GM19468 (cell line): ENCODE results near the gene SNX2.
"Not testable (repeated sequence)": the region's sequence is repeated elsewhere in the genome, so short reads cannot be mapped to it uniquely, and the experiment has no call there.

Source experiments
- ATAC-seq: cut with Tn5 transposase; IDR thresholded peaks from one replicate; pipeline ENCODE4 v1.9.1; 2021; ENCODE audit warnings: mild to moderate bottlenecking, moderate library complexity, moderate number of reproducible peaks; ENCODE audit not compliant: unreplicated experiment; ENCODE audit errors: extremely low read depth

The SNX2 gene, protein sequence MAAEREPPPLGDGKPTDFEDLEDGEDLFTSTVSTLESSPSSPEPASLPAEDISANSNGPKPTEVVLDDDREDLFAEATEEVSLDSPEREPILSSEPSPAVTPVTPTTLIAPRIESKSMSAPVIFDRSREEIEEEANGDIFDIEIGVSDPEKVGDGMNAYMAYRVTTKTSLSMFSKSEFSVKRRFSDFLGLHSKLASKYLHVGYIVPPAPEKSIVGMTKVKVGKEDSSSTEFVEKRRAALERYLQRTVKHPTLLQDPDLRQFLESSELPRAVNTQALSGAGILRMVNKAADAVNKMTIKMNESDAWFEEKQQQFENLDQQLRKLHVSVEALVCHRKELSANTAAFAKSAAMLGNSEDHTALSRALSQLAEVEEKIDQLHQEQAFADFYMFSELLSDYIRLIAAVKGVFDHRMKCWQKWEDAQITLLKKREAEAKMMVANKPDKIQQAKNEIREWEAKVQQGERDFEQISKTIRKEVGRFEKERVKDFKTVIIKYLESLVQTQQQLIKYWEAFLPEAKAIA

DNA sequence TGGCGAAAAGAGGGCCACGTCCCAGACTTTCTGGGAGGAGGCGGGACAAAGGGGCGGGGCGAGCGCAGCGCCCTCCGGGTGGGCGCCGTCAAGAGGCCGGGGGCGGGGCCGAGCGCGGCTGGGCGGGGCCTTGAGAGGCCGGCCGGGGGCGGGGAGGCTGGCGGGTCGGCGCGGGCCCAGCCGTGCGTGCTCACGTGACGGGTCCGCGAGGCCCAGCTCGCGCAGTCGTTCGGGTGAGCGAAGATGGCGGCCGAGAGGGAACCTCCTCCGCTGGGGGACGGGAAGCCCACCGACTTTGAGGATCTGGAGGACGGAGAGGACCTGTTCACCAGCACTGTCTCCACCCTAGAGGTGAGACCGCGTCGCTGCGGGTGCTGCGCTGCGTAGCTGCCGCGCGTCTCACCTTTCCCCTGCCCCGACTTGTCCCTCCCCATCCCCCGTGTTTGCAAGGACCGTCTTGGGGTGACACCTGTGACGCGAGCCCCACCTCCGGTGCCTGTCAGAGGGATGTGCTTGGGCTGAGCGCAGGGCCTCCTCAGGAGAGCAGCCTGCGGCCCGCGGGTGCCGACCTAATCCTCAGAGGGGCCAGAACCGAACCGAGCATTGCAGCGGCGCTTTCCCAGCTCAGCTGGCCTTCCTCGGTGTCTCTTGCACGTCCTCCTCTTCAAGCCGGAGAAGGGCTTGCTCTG lies at the start of gene SNX2:
SNX2 (plus strand) TSS at position 220 of the 689 bp plus-strand sequence; CDS start at position 244, 24 bp downstream.
- ATAC-seq, result peak; percentile 79

DNA sequence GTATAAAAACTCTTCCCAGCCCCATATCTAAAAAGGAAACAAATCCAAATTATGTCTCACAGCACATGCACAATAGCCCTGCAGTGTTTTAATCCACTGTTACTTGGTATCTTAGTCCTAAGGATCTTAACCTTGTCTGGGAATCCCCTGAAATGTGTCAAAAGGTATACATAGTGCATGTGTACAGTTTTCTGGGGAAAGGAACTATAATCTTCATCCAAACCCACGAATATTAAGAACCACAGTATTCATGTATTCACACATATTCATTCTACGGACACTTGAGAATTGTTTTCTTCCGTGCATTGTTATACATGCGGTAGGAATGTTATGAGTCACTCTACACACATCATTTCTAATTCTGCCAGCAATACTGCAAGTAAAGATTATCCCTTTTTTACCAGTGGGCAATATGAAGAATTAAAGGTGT lies 47.8 kb upstream of the SNX2 start:
- ATAC-seq, result no peak

DNA sequence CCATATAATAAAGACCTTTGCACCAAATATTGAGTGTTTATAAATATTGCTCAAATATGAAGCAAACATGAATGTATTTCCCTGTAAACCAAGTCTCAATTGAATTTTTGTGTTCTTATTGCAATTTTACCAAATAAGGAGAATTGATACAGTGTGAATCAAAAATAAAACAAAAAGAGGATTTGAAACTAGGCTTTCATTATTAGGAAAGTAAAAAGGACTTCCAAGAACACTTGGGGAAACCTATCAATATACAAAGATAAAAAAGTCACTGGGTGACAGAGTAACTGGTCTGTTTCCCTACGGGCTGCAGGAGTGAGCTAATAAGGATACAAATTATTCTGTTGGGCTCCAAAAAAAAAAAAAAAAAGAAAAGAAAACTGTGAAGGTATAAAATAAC lies 44.8 kb upstream of the SNX2 start:
- no peak for ATAC-seq

DNA sequence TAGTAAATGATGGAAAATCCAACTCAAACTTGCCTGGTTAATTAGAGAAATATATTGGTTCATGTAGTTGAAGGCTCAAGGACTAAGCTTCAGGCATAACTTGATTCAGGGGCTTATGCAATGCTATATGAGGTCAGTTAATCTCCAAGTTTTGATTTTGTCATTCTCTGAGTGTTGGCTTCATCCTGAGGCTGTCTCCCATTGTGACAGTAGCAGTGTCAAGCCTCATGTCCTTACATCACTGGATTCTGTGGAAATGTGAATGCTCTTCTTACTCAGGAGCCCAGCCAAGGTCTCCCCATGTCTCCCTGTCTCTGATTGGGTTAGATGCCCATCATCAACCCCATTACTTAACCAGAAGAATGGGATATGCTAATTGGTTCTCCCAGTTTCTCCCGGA lies 44.4 kb upstream of the SNX2 start:
- no peak for ATAC-seq

DNA sequence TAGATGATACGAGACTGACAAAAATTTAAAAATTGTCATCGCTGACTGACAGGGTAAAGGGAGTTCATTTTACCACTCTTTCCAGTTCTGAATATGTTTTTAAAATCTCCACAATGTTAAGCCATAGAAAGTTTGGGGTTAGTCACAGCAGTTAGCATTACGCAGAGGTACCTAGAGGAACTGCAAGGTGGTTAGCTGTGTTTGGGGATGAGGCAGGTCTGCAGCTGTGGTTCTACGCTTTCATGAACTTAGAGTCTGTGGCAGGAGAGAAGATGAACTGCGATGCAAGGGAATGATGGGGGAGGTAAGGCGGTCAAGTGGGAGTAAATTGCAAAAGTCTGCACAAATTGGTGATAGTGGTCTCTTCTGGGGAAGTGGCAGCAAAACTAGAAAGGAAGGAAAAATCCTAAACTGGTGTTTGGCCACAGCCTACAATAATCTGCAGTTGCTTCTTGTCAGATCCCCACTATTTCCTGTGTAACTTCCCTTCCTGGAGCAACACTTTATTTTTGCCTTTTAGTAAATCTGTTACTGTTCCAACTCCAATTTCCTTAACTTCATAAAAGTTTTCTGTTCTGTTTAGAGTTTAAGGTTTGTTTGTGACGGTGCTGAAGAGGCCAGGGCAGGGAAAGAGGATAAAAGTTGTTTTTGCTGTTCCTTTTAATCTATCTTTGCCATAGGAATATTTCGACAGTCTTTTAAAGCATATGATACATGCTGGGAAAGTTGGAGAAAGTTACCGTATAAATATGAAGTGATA lies 38.6 kb upstream of the SNX2 start:
- ATAC-seq, result no peak

DNA sequence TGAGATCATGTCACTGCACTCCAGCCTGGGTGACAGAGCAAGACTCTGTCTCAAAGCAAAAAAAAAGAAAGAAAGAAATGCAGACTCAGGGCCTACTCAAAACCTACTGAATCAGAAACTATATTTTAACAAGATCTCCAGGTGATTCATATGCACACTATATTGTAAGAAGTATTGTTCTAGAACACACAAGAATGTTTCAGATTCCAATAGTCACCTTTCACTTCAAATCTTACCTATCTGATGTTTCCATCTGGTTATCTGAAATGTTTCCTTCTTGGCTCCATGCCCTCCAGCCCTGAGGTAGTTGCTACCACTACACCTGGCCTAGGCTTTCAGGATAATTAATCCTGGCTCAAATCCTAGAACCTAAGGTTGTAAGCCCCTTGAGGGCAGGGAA lies 36.8 kb upstream of the SNX2 start:
- no peak for ATAC-seq

DNA sequence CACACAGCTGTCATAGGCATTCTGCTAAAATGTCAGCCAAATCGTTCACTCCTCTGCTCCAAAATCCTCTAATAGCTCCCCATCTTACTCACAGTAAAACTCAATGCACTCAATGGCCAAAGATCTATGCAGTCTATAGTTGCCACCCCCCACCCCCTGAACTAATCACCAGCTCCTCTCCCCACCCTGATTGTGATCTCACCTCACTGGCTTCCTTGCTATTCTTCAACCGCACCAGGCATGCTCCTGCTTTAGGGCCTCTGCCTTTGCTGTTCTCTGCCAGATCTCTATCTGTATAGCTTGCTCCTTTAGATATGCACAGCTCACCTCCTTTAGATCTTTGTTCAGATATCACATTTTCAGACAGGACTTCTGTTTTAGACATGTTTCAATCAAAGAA lies 33.2 kb upstream of the SNX2 start:
- ATAC-seq, result no peak

DNA sequence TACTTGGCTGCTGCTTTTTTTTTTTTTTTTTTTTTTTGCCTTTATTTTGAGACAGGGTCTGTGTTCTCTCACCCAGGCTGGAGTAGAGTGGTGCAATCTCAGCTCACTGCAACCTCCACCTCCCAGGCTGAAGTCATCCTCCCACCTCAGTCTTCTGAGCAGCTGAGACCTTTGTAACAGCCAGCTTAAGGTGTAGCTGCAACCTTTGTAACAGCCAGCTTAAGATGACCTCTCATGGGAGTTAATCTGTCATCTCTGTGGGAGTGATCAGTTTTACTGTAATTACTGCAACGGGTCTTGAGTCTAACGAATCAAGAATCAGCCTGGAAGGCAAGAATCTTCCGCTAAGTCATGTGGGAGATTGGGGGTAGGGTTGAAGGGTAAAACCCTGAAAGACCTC lies 31.6 kb upstream of the SNX2 start:
- no peak for ATAC-seq

DNA sequence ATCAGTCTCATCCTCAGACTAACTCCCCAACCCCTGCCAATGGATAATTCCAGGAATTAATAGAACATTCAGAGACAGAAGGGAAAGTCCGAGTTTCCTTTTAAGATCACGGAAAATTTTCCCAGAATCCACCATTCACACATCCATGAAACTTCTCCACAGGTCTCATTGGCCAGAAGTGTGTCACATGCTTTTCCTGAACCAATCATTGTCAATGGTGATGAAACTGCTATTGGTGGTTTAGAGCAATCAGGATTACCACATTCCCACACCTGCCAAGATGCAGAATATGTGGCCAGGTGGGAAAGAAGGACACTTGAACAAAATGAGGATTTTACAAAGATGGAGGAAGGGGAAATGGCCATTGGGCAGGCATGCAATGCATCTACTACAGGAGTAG lies 29.3 kb upstream of the SNX2 start:
- no peak for ATAC-seq

DNA sequence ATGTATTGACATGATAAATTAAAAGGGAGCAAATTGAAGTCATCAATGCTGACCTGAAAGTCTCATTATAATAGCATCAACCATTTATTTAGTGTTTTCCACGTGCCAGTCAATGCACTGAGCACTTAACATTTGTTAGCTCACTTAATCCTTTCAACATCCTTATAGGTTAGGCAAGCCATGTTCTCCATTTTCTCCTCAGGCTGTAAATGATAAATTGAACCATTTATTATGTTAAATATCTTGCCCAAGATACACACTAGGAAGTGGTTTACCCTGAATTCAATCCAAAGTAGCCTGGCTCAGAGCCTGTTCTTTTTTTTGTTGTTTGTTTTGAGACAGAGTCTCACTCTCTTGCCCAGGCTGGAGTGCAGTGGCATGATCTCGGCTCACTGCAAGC lies 25.0 kb upstream of the SNX2 start:
- no peak for ATAC-seq

DNA sequence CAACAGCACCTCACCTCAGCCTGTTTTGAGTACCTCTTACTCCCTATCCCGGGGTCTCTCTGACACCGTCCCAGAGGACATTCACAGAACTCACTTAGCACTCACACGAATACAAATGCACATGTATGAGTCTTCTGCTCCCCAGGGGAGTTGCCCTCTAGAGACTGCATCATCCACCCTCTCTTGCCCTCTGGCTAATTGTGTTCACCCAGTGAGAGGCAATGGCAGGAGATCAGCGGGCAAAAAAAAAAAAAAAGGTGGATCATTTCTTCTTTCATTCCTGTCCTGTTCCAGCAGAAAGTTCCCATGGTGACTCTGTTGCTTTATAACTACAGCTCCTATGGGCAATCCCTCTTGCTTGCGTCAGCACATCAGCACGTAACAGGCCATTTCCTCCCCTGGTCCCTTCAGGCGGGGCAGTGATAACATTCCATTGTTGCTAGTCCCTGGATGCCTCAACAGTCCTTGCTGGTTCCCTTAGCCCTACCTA lies 23.5 kb upstream of the SNX2 start:
- ATAC-seq, result no peak

DNA sequence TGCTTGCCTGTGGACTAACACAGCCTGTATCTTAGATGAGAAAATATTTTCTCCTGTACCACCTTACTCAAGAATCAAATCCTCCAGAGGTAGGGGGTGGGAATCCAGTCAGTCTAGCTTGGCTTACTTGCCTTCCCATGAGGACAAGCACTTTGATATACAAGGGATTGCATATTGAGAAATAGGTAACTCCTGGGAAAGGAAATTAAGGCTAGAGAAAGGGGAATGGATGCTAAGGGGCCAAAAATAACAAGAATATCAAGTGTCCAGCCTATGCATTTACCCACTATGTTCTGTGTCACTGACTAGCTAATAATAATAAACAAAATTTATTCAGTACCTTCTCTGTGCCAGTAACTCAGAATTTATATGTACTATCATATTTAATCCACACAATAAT lies 21.4 kb upstream of the SNX2 start:
- ATAC-seq, result no peak

DNA sequence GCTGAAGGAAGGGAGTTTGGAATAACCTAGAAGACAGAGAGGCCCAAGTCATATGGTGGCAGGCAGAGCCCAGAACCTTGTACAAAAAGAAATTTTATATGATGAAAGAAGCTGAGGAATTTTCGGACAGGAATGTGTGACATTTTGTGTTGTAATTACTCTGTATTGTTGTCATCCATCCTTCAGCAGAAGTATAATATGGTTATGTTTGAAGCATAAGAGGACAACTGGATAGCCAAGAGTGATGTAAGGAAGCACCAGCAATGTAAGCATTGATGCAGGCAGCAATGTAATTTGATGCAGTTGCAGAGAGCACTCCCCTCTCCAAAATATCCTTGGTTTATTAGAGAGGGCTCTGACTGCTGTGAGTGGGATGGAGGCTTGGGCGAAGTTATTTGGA lies 19.1 kb upstream of the SNX2 start:
- ATAC-seq, result no peak

DNA sequence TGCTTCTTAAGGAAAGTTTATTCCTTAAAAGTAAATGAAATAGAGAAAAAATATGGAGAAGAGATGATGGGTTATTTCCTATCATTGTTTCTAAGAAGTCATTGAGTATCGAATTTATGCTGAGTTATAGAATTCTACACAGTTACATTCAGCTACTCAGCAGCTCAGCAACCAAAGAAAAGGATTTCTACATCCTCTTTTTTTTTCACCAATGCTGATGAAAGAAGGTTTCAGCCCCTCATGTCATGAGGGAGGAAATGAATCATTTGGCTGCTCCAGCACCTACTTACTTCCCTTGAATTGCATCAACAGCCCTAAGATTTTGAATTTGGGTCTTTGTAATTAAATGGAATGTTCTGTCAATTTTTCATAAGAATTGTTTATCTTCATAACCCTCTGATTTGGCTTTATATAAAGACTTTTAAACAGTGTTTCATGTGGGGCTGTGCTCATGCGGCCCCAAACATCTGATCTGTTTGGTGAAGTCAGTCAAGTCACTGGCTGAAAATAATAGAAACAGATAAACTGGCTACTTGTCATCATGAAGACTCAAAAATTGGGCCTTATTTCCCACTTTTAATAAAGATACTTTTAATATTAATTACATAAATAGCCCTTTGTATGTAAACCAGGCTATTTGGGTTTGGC lies 18.5 kb upstream of the SNX2 start:
- peak; percentile 73 for ATAC-seq

DNA sequence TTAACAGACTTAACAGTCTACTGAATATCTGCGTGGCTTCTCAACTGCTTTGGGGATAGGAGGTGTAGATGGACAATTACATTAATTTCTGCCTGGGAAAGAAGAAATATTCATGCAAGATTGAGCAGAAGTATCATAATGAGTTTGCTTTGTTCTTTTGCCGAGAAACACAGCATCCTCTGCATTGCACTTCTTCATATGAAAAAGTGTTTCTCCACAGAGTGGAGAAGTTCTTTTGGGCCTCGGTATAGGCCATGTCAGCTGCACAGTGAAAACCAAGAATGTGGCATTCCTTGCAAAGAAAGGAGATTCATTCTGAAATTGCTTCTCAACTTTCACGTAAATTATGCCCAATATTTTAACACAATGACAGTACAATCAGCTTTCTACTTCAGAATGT lies 17.6 kb upstream of the SNX2 start:
- ATAC-seq, result peak; percentile 29

DNA sequence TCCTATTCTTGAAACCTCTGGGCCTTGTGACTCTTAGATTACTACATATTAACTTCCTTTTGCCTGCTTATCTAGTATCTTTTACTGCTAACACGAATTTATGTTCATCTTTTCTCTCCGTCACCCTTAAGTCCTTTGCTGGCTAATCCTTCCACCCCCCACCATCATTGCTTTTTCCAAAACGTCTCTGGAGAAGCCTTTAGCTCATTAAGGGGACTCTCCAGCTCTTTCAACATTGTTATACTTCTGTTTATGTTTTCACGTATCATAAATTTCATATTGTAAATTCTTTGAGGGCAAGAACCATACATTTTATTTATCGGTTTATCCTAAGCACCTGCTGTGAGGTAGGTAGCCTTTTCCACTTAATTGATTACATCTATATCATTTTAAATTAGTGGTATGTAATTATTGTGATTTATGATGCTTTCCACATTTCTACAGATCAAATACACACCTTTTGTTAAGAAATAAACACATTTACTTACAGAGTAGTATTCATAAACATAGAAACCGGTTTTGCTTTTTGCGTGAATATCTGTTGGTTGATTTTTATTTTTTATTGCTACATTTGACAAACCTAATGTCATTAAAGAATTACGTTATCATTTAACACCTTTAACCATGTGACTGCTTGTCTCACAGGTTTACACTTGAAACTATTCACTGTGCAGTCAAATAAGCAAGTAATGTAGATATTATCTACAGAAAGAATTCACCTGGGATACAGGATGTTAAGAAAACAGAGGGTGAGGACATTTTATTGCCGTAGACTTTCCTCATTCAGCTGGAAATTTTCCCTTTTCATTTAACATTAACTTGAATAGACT lies 15.4 kb upstream of the SNX2 start:
- no peak for ATAC-seq

DNA sequence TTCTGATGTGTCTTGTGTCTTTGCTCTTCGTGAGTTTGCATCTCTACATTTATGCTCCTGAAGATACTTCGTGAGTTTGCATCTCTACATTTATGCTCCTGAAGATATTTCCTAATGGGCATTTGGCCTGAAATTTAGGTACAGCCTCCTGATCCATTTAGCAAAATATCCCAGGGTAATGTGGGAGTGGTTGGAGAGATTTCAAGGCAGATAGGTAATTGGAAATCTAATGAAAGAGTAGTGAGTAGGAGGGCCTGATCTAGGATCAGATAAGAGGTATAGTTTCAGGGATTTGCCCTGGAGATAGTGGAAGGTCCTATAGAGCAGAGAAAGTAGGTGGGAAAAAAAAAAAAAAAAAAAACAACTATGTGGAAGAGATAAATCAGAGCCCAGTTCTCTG lies 14.6 kb upstream of the SNX2 start:
- ATAC-seq, result no peak

DNA sequence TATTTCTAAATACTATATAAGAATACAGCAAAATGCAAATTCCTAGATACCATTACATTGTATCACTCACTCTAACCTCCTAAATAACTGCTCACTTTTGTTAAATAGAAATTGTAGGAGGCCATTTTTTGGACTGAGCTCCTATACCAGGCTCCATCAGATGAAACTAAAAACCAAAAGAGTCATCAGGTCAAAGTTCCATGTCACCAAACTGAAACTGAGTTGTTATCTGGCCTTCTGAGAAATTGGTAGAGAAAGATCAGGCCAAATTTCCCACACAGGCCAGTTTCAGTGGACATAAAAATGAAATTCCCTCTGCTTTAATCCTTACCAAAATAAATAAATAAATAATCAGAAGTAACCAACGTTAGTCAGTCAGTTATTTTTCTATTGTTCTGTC lies 13.8 kb upstream of the SNX2 start:
- no peak for ATAC-seq

DNA sequence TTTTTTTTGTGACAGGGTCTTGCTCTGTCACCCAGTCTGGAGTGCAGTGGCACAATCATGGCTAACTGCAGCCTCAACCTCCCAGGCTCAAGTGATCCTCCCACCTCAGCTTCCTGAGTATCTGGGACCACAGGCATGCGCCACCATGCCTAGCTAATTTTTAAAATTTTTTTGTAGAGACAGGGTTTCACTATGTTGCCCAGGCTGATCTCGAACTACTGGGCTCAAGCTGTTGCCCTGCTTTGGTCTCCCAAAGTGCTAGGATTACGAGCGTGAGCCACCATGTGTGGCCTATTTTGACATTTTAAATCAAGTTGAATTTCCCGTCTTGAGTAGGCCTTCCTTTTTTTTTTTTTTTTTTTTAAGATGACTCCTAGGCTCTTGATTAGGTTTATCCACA lies 13.0 kb upstream of the SNX2 start:
- ATAC-seq, result not testable (repeated sequence)
